ENCODE measurements around the gene ASIC4. TPM values are rescaled to one million over a fixed set of nuclear protein-coding genes. Genes with fewer than 3 reads are reported as not detected.

The ASIC4 gene
- total and polyA plus RNA-seq, 12 donors: 0.15 to 0.43 (median 0.20) TPM; not detected in 7

DNA sequence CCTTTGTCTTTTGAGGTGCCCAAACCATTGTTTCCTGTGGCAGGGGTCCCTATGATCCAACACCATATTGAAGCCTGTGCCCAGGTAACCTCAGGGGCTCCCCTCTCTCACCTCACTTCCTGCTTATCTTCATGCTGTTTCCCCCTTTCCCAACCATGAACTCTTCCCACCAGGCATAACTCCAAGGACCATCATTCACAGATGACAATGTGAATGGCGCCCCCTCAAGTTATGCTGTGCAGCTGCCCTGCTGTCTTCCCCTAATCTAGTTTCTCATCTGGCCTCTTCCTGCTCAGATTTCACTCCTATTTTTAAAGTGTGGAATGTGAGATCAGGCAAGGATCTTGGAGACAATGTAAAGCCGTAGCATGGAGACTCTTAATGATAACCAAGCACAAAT, 14.1 kb upstream of the ASIC4 start:
- intact Hi-C loops (cut with DNase I): no loop called here
- Histone ChIP-seq H3K4me1 (peaks cover 19 to 46% (median 36%) of the 10 kb centered on the region in 9 donors), H3K36me3 (peaks cover 0 to 37% (median 14%) of the 10 kb centered on the region in 9 donors), H3K4me3 (no peak overlapping the region), H3K27ac (no peak overlapping the region), H3K27me3 (peaks cover 0 to 27% (median 11%) of the 10 kb centered on the region in 7 donors), H3K9me3 (no peaks in the 10 kb centered on the region)
- DNase-seq (no peak), ATAC-seq (no peak)
- WGBS, 2 donors: 90 to 92% methylated on average over 2 of the region's 2 CpGs
- TF ChIP-seq, protein P1, sequence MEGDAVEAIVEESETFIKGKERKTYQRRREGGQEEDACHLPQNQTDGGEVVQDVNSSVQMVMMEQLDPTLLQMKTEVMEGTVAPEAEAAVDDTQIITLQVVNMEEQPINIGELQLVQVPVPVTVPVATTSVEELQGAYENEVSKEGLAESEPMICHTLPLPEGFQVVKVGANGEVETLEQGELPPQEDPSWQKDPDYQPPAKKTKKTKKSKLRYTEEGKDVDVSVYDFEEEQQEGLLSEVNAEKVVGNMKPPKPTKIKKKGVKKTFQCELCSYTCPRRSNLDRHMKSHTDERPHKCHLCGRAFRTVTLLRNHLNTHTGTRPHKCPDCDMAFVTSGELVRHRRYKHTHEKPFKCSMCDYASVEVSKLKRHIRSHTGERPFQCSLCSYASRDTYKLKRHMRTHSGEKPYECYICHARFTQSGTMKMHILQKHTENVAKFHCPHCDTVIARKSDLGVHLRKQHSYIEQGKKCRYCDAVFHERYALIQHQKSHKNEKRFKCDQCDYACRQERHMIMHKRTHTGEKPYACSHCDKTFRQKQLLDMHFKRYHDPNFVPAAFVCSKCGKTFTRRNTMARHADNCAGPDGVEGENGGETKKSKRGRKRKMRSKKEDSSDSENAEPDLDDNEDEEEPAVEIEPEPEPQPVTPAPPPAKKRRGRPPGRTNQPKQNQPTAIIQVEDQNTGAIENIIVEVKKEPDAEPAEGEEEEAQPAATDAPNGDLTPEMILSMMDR (IDR thresholded peaks at IDR 0.05): no peak

DNA sequence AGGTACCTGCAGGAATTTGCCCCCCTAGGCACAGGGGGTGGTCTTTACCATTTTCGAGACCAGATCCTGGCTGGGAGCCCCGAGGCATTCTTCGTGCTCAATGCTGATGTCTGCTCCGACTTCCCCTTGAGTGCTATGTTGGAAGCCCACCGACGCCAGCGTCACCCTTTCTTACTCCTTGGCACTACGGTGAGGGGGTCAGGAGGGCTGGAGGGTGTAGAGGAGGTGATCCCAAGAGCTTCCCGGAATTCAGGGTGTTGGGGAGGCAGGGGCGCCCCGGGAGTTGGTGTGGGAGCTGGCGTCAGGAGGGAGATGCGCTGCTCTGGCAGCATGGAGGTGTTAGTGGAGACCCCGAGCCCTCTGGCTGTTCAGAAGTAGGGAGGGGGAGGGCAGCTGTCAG, 12.4 kb upstream of the ASIC4 start:
- Histone ChIP-seq H3K36me3 (peaks cover 0 to 54% (median 31%) of the 10 kb centered on the region in 9 donors), H3K4me3 (no peak overlapping the region), H3K27me3 (peaks cover 0 to 10% (median 0%) of the 10 kb centered on the region in 7 donors), H3K9me3 (no peaks in the 10 kb centered on the region), H3K27ac (no peak overlapping the region), H3K4me1 (peaks cover 8 to 30% (median 20%) of the 10 kb centered on the region in 9 donors)
- 92% methylated on average over 14 of the region's 14 CpGs for WGBS, 2 donors
- TF ChIP-seq, protein P1 (IDR thresholded peaks at IDR 0.05): no peak
- intact Hi-C loops (cut with DNase I): no loop called here
- ATAC-seq (no peak), DNase-seq (no peak)

DNA sequence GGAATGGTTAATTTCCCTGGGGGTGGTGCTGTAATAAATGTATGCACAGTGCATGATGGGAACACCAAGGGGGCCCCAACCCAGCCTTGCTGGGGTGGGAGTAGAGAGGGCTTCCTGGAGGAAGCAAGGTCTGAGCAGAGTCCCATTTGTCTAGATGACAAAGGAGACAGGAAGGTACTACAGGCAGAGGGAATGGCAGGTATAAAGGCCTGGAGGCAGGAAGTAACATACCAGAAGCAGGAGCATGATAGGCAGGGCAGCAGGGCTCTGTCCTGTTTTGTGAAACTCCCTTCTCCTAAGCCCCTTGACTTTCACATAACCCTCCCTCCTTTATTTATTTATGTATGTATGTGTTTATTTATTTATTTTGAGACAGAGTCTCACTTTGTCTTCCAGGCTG, 11.7 kb upstream of the ASIC4 start:
- Histone ChIP-seq H3K27me3 (peaks cover 0 to 2% (median 0%) of the 10 kb centered on the region in 7 donors), H3K9me3 (no peaks in the 10 kb centered on the region), H3K27ac (no peak overlapping the region), H3K4me3 (no peak overlapping the region), H3K4me1 (peaks cover under 1 to 27% (median 19%) of the 10 kb centered on the region in 9 donors), H3K36me3 (peaks cover 0 to 60% (median 31%) of the 10 kb centered on the region in 9 donors)
- ATAC-seq (no peak), DNase-seq (no peak)
- TF ChIP-seq, protein P1 (IDR thresholded peaks at IDR 0.05): no peak
- intact Hi-C loops (cut with DNase I): no loop called here

DNA sequence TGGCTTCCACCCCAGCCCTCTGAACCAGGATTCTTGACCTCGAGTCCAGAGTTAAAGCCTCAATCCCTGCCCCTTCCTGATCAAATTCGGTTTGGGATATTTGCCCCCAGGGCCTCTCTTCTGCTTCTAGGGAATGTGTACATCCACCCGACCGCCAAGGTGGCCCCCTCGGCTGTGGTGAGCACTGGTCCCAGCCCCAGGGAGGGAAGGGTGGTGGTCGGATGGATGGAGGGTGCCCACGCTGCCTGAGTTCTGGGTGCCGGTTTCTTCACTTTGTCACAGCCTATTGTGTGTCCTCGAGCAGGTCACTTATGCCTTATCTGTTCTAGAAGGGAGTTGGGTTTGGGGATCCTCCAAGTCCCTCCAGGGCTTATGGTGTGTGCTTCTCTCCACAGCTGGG, 8.7 kb upstream of the ASIC4 start:
- intact Hi-C loops (cut with DNase I): no loop called here
- H3K36me3 ChIP-seq: peaks cover 0 to 60% (median 31%) of the 10 kb centered on the region in 9 donors
- H3K4me3 ChIP-seq: no peak overlapping the region
- 91 to 93% methylated on average over 9 of the region's 9 CpGs for WGBS, 2 donors
- H3K4me1 ChIP-seq: peaks cover 0 to 37% (median 20%) of the 10 kb centered on the region in 9 donors
- no peaks in the 10 kb centered on the region for H3K9me3 ChIP-seq
- DNase-seq (no peak), ATAC-seq (no peak)
- H3K27me3 ChIP-seq: peaks cover 0 to 19% (median 5%) of the 10 kb centered on the region in 7 donors
- TF ChIP-seq, protein P1 (IDR thresholded peaks at IDR 0.05): no peak
- H3K27ac ChIP-seq: no peak overlapping the region
